Lower leg skin (tissue), 3 donors: ENCODE results near the gene IFNGR2.

Source experiments
- CTCF ChIP-seq, 3 donors: fragments of 450-650 bp; IDR thresholded peaks; one replicate each; pipeline ENCODE4 v1.5.1; 2016; ENCODE audit warnings: antibody characterized with exemption in 3 of 3, mild to moderate bottlenecking in 3 of 3, moderate library complexity in 2 of 3
- POLR2A ChIP-seq, 2 donors: fragments of 450-650 bp; IDR thresholded peaks; one replicate each; pipeline ENCODE4 v1.6.1; 2016 to 2017; ENCODE audit warnings: antibody characterized with exemption in 2 of 2, mild to moderate bottlenecking in 1 of 2, moderate library complexity in 1 of 2

- TF ChIP-seq CTCF (IDR thresholded peaks at IDR 0.05) (no peak), POLR2A (IDR thresholded peaks at IDR 0.05) (no peak)
Measured at GRCh38 chr21:33444499-33444898, 41.3 kb downstream of the IFNGR2 start.
